ENCODE results near the gene TRMT61A. TPM values are rescaled to one million over a fixed set of nuclear protein-coding genes. Genes with fewer than 3 reads are reported as not detected.

Gene TRMT61A
- total and polyA plus RNA-seq, 2 of the 4 experiments (the other 2 are of a cell fraction): 5.7 to 16.2 TPM

DNA sequence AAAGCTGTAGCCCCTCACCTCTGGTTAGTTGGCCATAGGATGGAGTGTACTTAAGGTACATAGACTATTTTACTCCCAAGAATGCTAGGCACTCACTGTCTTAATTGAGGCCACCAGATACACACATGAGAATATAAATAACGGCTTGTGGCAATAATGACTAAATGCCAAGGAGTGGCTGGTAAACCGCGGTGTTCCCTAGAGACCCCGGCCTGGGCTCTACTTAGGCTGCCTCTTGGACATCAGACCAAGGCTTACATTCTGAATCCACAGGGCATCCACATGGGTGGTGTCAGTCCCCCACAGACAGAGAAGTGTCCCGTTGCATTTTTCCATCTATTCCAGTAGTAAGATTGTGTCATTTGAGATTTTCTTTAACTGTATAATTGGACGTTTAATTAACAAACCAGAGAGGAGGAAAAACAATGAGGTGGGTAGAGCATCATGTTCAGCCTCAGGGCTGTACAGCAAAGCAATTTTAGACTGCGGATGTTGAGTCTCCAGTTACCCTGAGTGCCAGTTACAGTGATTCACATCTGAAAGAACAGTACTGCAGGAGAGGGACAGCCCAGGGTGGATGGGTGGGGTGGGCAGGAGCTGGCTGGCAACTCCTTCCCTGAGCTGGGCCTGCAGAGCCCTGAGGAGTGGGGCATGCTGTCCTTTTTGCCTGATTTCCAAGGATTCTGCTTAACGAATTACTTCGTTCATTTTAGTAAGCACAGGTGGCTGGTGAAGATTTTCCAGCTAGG is 26.9 kb upstream of the TRMT61A start:
- H4K20me1 ChIP-seq (ENCODE audit: insufficient read depth, low read length): peaks cover 30% of the 10 kb centered on the region
- no peak overlapping the region for H4K5ac ChIP-seq (ENCODE audit: low read depth, low read length)
- H3K79me1 ChIP-seq (ENCODE audit: low read depth in 1 of 2, low read length in 2 of 2): peaks cover 34 to 57% of the 10 kb centered on the region in 2 experiments
- ATAC-seq (ENCODE audit: low read depth) (no peak), DNase-seq (no peak)
- H2BK5ac ChIP-seq (ENCODE audit: low read depth, low read length, poor library complexity, severe bottlenecking): no peak overlapping the region
- no peak overlapping the region for H2BK20ac ChIP-seq (ENCODE audit: low read depth, low read length)
- no peak overlapping the region for H3K27ac ChIP-seq (ENCODE audit: insufficient read depth, low read length)
- no peak overlapping the region for H3K4me2 ChIP-seq (ENCODE audit: low read depth, low read length)
- BruUV-seq (replicated peaks): no TSS peak
- H3K23ac ChIP-seq (ENCODE audit: low read depth, low read length): no peak overlapping the region; the same call in 1 of the 2 replicates
- H3K4ac ChIP-seq (ENCODE audit: low read depth, low read length): no peak overlapping the region
- no peak overlapping the region for H4K91ac ChIP-seq (ENCODE audit: insufficient read depth, low read depth, low read length)
- H3K9ac ChIP-seq (ENCODE audit: low read depth, low read length): no peak overlapping the region
- dilution Hi-C loops (cut with HindIII; ENCODE audit: low sequenced_read_pairs, unreplicated experiment): no loop called here
- no peak overlapping the region for H3K18ac ChIP-seq (ENCODE audit: low read depth, low read length)
- intact Hi-C loops (cut with micrococcal nuclease): no loop called here
- TF ChIP-seq RFX5 (IDR thresholded peaks at IDR 0.05; ENCODE audit: low read depth, low read length): no peak
- TF ChIP-seq, protein P1, sequence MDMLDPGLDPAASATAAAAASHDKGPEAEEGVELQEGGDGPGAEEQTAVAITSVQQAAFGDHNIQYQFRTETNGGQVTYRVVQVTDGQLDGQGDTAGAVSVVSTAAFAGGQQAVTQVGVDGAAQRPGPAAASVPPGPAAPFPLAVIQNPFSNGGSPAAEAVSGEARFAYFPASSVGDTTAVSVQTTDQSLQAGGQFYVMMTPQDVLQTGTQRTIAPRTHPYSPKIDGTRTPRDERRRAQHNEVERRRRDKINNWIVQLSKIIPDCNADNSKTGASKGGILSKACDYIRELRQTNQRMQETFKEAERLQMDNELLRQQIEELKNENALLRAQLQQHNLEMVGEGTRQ (IDR thresholded peaks at IDR 0.05; ENCODE audit: low read depth, low read length): no peak
- in situ Hi-C loops (cut with MboI; ENCODE audit: low sequenced_read_pairs): no loop called here
- H3K56ac ChIP-seq (ENCODE audit: extremely low read depth, insufficient read depth, low read length): peak overlapping the region; percentile 1; the same call in 1 of the 2 replicates
- no peaks in the 10 kb centered on the region for H3K9me3 ChIP-seq (ENCODE audit: control insufficient read depth, insufficient read depth, low read length)
- no peak overlapping the region for H2BK15ac ChIP-seq (ENCODE audit: low read depth, low read length)
- WGBS, 2 experiments (ENCODE audit: extremely low coverage in 2 of 2, insufficient read length in 1 of 2): 100% methylated on average over 6 of the region's 9 CpGs; no CpG with 5 or more reads in 1 of the 2 experiments
- CTCF ChIA-PET: interaction anchor here (0.5 kb wide), 1 partner anchor 134 kb away, joined by 3 read pairs; no protein-coding TSS in a partner anchor
- no peak overlapping the region for H4K8ac ChIP-seq (ENCODE audit: low read depth in 2 of 2, low read length in 2 of 2)
- H2BK120ac ChIP-seq (ENCODE audit: low read depth, low read length): no peak overlapping the region
- POLR2A ChIA-PET (ENCODE audit: unreplicated experiment): no interaction called here
- no peaks in the 10 kb centered on the region for H3K27me3 ChIP-seq (ENCODE audit: control insufficient read depth, insufficient read depth, low read length)
- H3K4me1 ChIP-seq (ENCODE audit: control insufficient read depth, insufficient read depth, low read length): no peaks in the 10 kb centered on the region; the same call in 1 of the 2 replicates
- no peak overlapping the region for H2AFZ ChIP-seq (replicated peaks; ENCODE audit: low read length, poor library complexity)
- no peak overlapping the region for H3K14ac ChIP-seq (replicated peaks; ENCODE audit: low read depth, low read length)
- H3K36me3 ChIP-seq (ENCODE audit: control insufficient read depth, insufficient read depth, low read length): peaks cover 58% of the 10 kb centered on the region
- H2AK5ac ChIP-seq (ENCODE audit: low read depth, low read length): no peak overlapping the region
- H2AK9ac ChIP-seq (replicated peaks; ENCODE audit: low read depth, low read length, poor library complexity): no peak overlapping the region
- H3K9me1 ChIP-seq (ENCODE audit: insufficient read depth, low read length): peaks cover 6% of the 10 kb centered on the region; the same call in 1 of the 2 replicates
- no peak overlapping the region for H3K4me3 ChIP-seq (ENCODE audit: insufficient read depth, low read depth, low read length)
